IMR-90 (cell line): Measurements from ENCODE around the gene TMCC1. TPM values are rescaled to one million over a fixed set of nuclear protein-coding genes. Genes with fewer than 3 reads are reported as not detected.
A peak's percentile ranks its signal among the peaks of the same experiment; 100 is the strongest.
"Not testable (repeated sequence)": the region's sequence is repeated elsewhere in the genome, so short reads cannot be mapped to it uniquely, and the experiment has no call there.

Experiments
- ATAC-seq: fragments of 200-7000 bp; cut with Tn5 transposase; 2 replicates; pipeline ENCODE4 v1.9.1; 2020; ENCODE audit warnings: low read depth, mild to moderate bottlenecking, moderate library complexity
- BruUV-seq: library from RNA; stranded (reverse); fragments of 400-500 nt; replicated peaks from 2 replicates; lab custom pipeline; 2021; lab: Mats Ljungman, UMichigan
- CTCF ChIA-PET: fragments of 300-600 bp; formaldehyde crosslinking; extraction: SDS; loops from one replicate; lab custom pipeline; 2021; ENCODE audit warnings: antibody characterized with exemption; lab: Yijun Ruan, JAX
- POLR2A ChIA-PET: fragments of 300-600 bp; sonication (Branson Sonifier 250); formaldehyde crosslinking; loops from one replicate; lab custom pipeline; 2022; ENCODE audit warnings: antibody characterized with exemption; ENCODE audit not compliant: unreplicated experiment; lab: Charles Lee
- DNase-seq: peaks from one replicate; pipeline ENCODE4 v3.0.0; 2013
- H2AFZ ChIP-seq: replicated peaks from 2 replicates; pipeline ENCODE3; 2013; ENCODE audit warnings: low read length, mild to moderate bottlenecking; ENCODE audit not compliant: poor library complexity
- H2AK5ac ChIP-seq: 2 replicates; pipeline ENCODE4 v1.6.1; 2013; ENCODE audit warnings: low read depth, low read length, inconsistent platforms
- H2AK9ac ChIP-seq: replicated peaks from 2 replicates; pipeline ENCODE3; 2013; ENCODE audit warnings: mild to moderate bottlenecking, low read depth, low read length, moderate library complexity; ENCODE audit not compliant: poor library complexity
- H2BK120ac ChIP-seq: 2 replicates; pipeline ENCODE4 v1.6.1; 2013; ENCODE audit warnings: low read depth, low read length, inconsistent platforms
- H2BK15ac ChIP-seq: 3 replicates; pipeline ENCODE4 v1.6.1; 2013; ENCODE audit warnings: low read depth, low read length, inconsistent platforms
- H2BK20ac ChIP-seq: 2 replicates; pipeline ENCODE4 v1.6.1; 2013; ENCODE audit warnings: low read depth, mild to moderate bottlenecking, inconsistent platforms, low read length, moderate library complexity
- H2BK5ac ChIP-seq: 2 replicates; pipeline ENCODE4 v1.6.1; 2013; ENCODE audit warnings: mild to moderate bottlenecking, low read depth, low read length, inconsistent platforms; ENCODE audit not compliant: poor library complexity, severe bottlenecking
- H3K14ac ChIP-seq: replicated peaks from 2 replicates; pipeline ENCODE4 v1.6.1; 2013; ENCODE audit warnings: low read depth, low read length, inconsistent platforms
- H3K18ac ChIP-seq: 2 replicates; pipeline ENCODE4 v1.6.1; 2013; ENCODE audit warnings: low read depth, low read length, control low read depth
- H3K23ac ChIP-seq: 2 replicates; pipeline ENCODE4 v1.6.1; 2013; ENCODE audit warnings: low read depth, low read length, inconsistent platforms
- H3K27ac ChIP-seq: 2 replicates; pipeline ENCODE4 v1.5.1; 2013; ENCODE audit warnings: mild to moderate bottlenecking, control low read depth, low read length; ENCODE audit not compliant: insufficient read depth
- H3K27me3 ChIP-seq: 2 replicates; pipeline ENCODE4 v1.6.1; 2013; ENCODE audit warnings: low read length; ENCODE audit not compliant: control insufficient read depth, insufficient read depth
- H3K36me3 ChIP-seq: 2 replicates; pipeline ENCODE4 v1.6.1; 2013; ENCODE audit warnings: low read length, mixed read lengths; ENCODE audit not compliant: control insufficient read depth, insufficient read depth
- H3K4ac ChIP-seq: 2 replicates; pipeline ENCODE4 v1.6.1; 2013; ENCODE audit warnings: low read depth, low read length, inconsistent platforms
- H3K4me1 ChIP-seq: 2 replicates; pipeline ENCODE4 v1.6.1; 2013; ENCODE audit warnings: low read length, mixed read lengths; ENCODE audit not compliant: control insufficient read depth, insufficient read depth
- H3K4me2 ChIP-seq: 2 replicates; pipeline ENCODE4 v1.6.1; 2013; ENCODE audit warnings: low read depth, mild to moderate bottlenecking, control low read depth, low read length, moderate library complexity
- H3K4me3 ChIP-seq: 2 replicates; pipeline ENCODE4 v1.5.1; 2013; ENCODE audit warnings: low read depth, mild to moderate bottlenecking, control low read depth, low read length, moderate library complexity; ENCODE audit not compliant: insufficient read depth
- H3K56ac ChIP-seq: 2 replicates; pipeline ENCODE4 v1.6.1; 2013; ENCODE audit warnings: low read length, inconsistent platforms; ENCODE audit not compliant: insufficient read depth; ENCODE audit errors: extremely low read depth
- H3K79me1 ChIP-seq, 2 experiments: 2 replicates each; pipeline ENCODE4 v1.6.1; 2013; ENCODE audit warnings: low read length in 2 of 2, inconsistent platforms in 1 of 2, low read depth in 1 of 2
- H3K9ac ChIP-seq: 2 replicates; pipeline ENCODE4 v1.6.1; 2013; ENCODE audit warnings: low read depth, low read length, control low read depth
- H3K9me1 ChIP-seq: 2 replicates; pipeline ENCODE4 v1.6.1; 2013; ENCODE audit warnings: low read length, inconsistent platforms; ENCODE audit not compliant: insufficient read depth
- H3K9me3 ChIP-seq: 2 replicates; pipeline ENCODE4 v1.6.1; 2013; ENCODE audit warnings: low read length; ENCODE audit not compliant: control insufficient read depth, insufficient read depth
- H4K20me1 ChIP-seq: 2 replicates; pipeline ENCODE4 v1.6.1; 2013; ENCODE audit warnings: low read length, inconsistent platforms; ENCODE audit not compliant: insufficient read depth
- H4K5ac ChIP-seq: 2 replicates; pipeline ENCODE4 v1.6.1; 2013; ENCODE audit warnings: mild to moderate bottlenecking, low read depth, low read length, control low read depth
- H4K8ac ChIP-seq, 2 experiments: 2 replicates each; pipeline ENCODE4 v1.6.1; 2013; ENCODE audit warnings: low read depth in 2 of 2, low read length in 2 of 2, control low read depth in 1 of 2, inconsistent platforms in 1 of 2
- H4K91ac ChIP-seq: 2 replicates; pipeline ENCODE4 v1.6.1; 2013; ENCODE audit warnings: low read depth, low read length, inconsistent platforms; ENCODE audit not compliant: insufficient read depth
- CEBPB ChIP-seq: IDR thresholded peaks from 2 replicates; pipeline ENCODE4 v1.6.1; 2012; ENCODE audit warnings: low read depth, low read length, improper control_type of control experiment
- RAD21 ChIP-seq: IDR thresholded peaks from 2 replicates; pipeline ENCODE4 v1.6.1; 2012; ENCODE audit warnings: low read length, improper control_type of control experiment
- WGBS, 2 experiments: methylation state at CpG; one replicate each; pipeline versions ENCODE4 v1.1.5 to v1.1.7; 2013; ENCODE audit warnings: missing lambda C conversion rate in 2 of 2; ENCODE audit not compliant: insufficient read length in 1 of 2; ENCODE audit errors: extremely low coverage in 2 of 2; 5-methylcytosine and 5-hydroxymethylcytosine counted together
- dilution Hi-C: fragments of 300-500 bp; cut with HindIII; formaldehyde crosslinking; loops from one replicate; pipeline ENCODE4 v1.14.3; 2018; ENCODE audit warnings: low sequenced_read_pairs; ENCODE audit not compliant: unreplicated experiment
- in situ Hi-C: fragments of 300-500 bp; cut with MboI; formaldehyde crosslinking; loops from 3 replicates; pipeline ENCODE4 v1.14.3; 2019; ENCODE audit warnings: low sequenced_read_pairs, inconsistent platforms, mixed read lengths
- intact Hi-C: fragments of 100-400 bp; cut with micrococcal nuclease; formaldehyde crosslinking; loops from 2 replicates; pipeline ENCODE4 v1.10.0; 2022
- polyA plus RNA-seq, 3 experiments: library from polyadenylated mRNA; depleted of rRNA; stranded (reverse); fragments of >200 nt; gene quantifications; 2 replicates each; pipeline ENCODE4 v1.2.3, GENCODE V29; 2012; ENCODE audit warnings: low replicate concordance in 1 of 3
- total RNA-seq: library from RNA; depleted of rRNA; stranded (reverse); fragments of >200 nt; gene quantifications from 2 replicates; pipeline ENCODE4 v1.2.3, GENCODE V29; 2012

The TMCC1 gene
- total and polyA plus RNA-seq, 2 of the 4 experiments (the other 2 are of a cell fraction) = 5.0 to 7.3 TPM

- Histone ChIP-seq H3K18ac (no peak overlapping the region), H4K20me1 (peaks cover 6% of the 10 kb centered on the region; the same call in 1 of the 2 replicates), H2BK20ac (no peak overlapping the region), H4K5ac (no peak overlapping the region), H3K36me3 (no peaks in the 10 kb centered on the region), H3K9ac (no peak overlapping the region), H2BK5ac (no peak overlapping the region), H2BK15ac (no peak overlapping the region), H3K4me3 (no peak overlapping the region), H3K27ac (no peak overlapping the region), H3K14ac (no peak overlapping the region), H2AK9ac (no peak overlapping the region), H3K9me3 (no peaks in the 10 kb centered on the region), H3K23ac (no peak overlapping the region), H3K4ac (no peak overlapping the region), H2AK5ac (no peak overlapping the region), H3K4me2 (no peak overlapping the region), H4K91ac (no peak overlapping the region), H3K79me1 (peaks cover 18 to 23% of the 10 kb centered on the region in 2 experiments), H2BK120ac (no peak overlapping the region), H3K4me1 (peaks cover 8% of the 10 kb centered on the region), H3K56ac (no peak overlapping the region), H4K8ac (no peak overlapping the region), H3K9me1 (peaks cover 7% of the 10 kb centered on the region; the same call in 1 of the 2 replicates), H3K27me3 (no peaks in the 10 kb centered on the region), H2AFZ (no peak overlapping the region)
- POLR2A ChIA-PET = no interaction called here
- DNase-seq (no peak), ATAC-seq (no peak)
- no peak for TF ChIP-seq RAD21
- TF ChIP-seq CEBPB = peak; percentile 5; the same call in 1 of the 2 replicates
- intact Hi-C loops = no loop called here
- no TSS peak for BruUV-seq
- in situ Hi-C loops = loop anchor here (5.0 kb wide), 1 partner anchor 98 kb away; no protein-coding TSS in a partner anchor
- dilution Hi-C loops = no loop called here
- WGBS, 2 experiments = no CpG with 5 or more reads among the region's 5 CpGs
- CTCF ChIA-PET = no interaction called here
Measured at GRCh38 chr3:129834580-129834979, 58.9 kb downstream of the TMCC1 start.

- in situ Hi-C loops (loop anchor here (5.0 kb wide), 1 partner anchor 100 kb away; no protein-coding TSS in a partner anchor), intact Hi-C loops (loop anchor here (2.0 kb wide), 1 partner anchor 61 kb away; the partner anchor contains the start of gene TMCC1)
- H3K9me3 ChIP-seq, DNase-seq, H2AK5ac ChIP-seq, H3K23ac ChIP-seq, H3K27ac ChIP-seq, H3K14ac ChIP-seq, H3K4me3 ChIP-seq, H4K91ac ChIP-seq, ATAC-seq, dilution Hi-C loops, H3K36me3 ChIP-seq, H3K56ac ChIP-seq, H3K27me3 ChIP-seq, H4K8ac ChIP-seq, H4K20me1 ChIP-seq, H2BK120ac ChIP-seq, H2BK20ac ChIP-seq, H3K9ac ChIP-seq, H2BK15ac ChIP-seq, H3K18ac ChIP-seq, BruUV-seq, POLR2A ChIA-PET, H4K5ac ChIP-seq, H2BK5ac ChIP-seq, H3K4ac ChIP-seq, H3K4me1 ChIP-seq, H2AFZ ChIP-seq, H2AK9ac ChIP-seq, H3K4me2 ChIP-seq: not testable (repeated sequence)
- CTCF ChIA-PET = interaction anchor here (1.4 kb wide), 1 partner anchor 342 kb away, joined by 5 read pairs; no protein-coding TSS in a partner anchor
- peaks cover 10% of the 10 kb centered on the region; the same call in 1 of the 2 replicates for H3K9me1 ChIP-seq
- no CpG with 5 or more reads among the region's 6 CpGs for WGBS, 2 experiments
- H3K79me1 ChIP-seq = peaks cover 18 to 22% of the 10 kb centered on the region in 2 experiments
Measured at GRCh38 chr3:129831942-129832341, 61.6 kb downstream of the TMCC1 start.
